GM20000 (cell line): ENCODE measurements around the gene TMEM59L.

Experiments used
- DNase-seq: peaks from one replicate; pipeline ENCODE4 v3.0.0; 2012; ENCODE audit warnings: low spot score
- CTCF ChIP-seq: IDR thresholded peaks from 2 replicates; pipeline ENCODE4 v1.5.1; 2012; ENCODE audit warnings: mild to moderate bottlenecking, control low read depth; ENCODE audit errors: extremely low read depth, missing control alignments

Gene TMEM59L

GRCh38 chr19:18659281-18660050, 46.8 kb downstream of the TMEM59L start:
- peak; percentile 82 for DNase-seq
- no peak for TF ChIP-seq CTCF

- TF ChIP-seq CTCF: no peak
- no peak for DNase-seq
These were observed 47.6 kb downstream of the TMEM59L start for GRCh38 chr19:18660051-18660910.

GRCh38 chr19:18660939-18661670, 48.4 kb downstream of the TMEM59L start:
- no peak for DNase-seq
- TF ChIP-seq CTCF: no peak

GRCh38 chr19:18662972-18663732, 50.5 kb downstream of the TMEM59L start:
- TF ChIP-seq CTCF: no peak
- DNase-seq: no peak

- no peak for DNase-seq
These were observed 51.4 kb downstream of the TMEM59L start for GRCh38 chr19:18663940-18664530.

More at GRCh38 chr19:18663940-18664530, 51.4 kb downstream of the TMEM59L start:
- no peak for TF ChIP-seq CTCF
